ENCODE results near the gene RANBP17. TPM values are rescaled to one million over a fixed set of nuclear protein-coding genes. Genes with fewer than 3 reads are reported as not detected.

RANBP17 gene
- total and polyA plus RNA-seq, 9 of the 15 experiments (the other 6 are each of a cell fraction or from before 2014, with no cell fraction given), result not detected

DNA sequence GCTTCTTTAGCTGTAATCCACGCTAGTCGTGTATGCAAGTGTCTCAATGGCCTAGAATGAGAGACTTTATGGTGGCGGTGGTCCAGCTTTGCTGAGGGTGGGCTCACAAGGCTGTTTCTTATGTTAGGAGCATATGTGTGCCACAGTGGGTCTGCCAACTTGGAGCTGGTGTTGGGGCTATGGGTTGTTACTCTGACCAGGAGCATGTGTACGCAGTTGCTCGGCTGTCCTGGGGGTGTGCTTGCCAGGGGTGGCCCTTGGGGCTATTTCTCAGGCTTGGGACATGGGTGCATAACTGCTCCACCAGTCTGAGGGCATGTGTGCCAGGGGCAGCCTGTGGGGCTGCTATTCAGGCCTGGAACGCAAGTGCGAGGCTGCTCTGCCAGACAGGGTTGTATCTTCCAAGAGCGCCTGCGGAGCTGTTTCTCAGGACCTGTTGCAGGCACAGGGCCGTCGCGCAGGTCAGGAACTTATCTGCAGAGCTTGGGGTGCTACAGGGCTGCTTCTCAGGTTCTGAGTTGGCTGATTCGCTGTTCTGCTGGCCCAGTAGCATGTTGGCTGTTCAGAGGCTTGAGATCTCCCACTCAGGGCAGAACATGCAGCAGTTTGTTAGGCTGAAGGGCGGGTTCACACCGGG lies 259.3 kb downstream of the RANBP17 start:
- ChIA-PET CTCF (ENCODE audit: low intra/inter-chr PET ratio) (no interaction called here), POLR2A (interaction anchor here (0.7 kb wide), 1 partner anchor 27 kb away, joined by 3 read pairs; no protein-coding TSS in a partner anchor)
- H3K36me3 ChIP-seq (ENCODE audit: control insufficient read depth, insufficient read depth, low read length), result no peaks in the 10 kb centered on the region
- in situ Hi-C loops (cut with MboI) (no loop called here), intact Hi-C loops (cut with micrococcal nuclease) (no loop called here)
- H3K9me3 ChIP-seq (replicated peaks; ENCODE audit: control insufficient read depth, insufficient read depth, low read depth, low read length), result no peaks in the 10 kb centered on the region
- 0% methylated on average over 11 of the region's 15 CpGs for WGBS (ENCODE audit: insufficient coverage, low coverage, missing lambda C conversion rate)
- no TSS peak for BruUV-seq (replicated peaks)
- DNase-seq (ENCODE audit: extremely low read depth in 1 of 4, low spot score in 3 of 4), result no peak
- no peaks in the 10 kb centered on the region for H4K20me1 ChIP-seq (replicated peaks; ENCODE audit: control insufficient read depth, insufficient read depth, low read length)
- H3K9me1 ChIP-seq (ENCODE audit: control insufficient read depth, insufficient read depth, low read length), result no peaks in the 10 kb centered on the region
- no peak overlapping the region for H3K4me2 ChIP-seq (ENCODE audit: insufficient read depth, low read length)
- TF ChIP-seq XRCC5 (IDR thresholded peaks at IDR 0.05; ENCODE audit: low read depth, low read length), result no peak
- TF ChIP-seq GATAD2B (IDR thresholded peaks at IDR 0.05; ENCODE audit: borderline replicate concordance), result no peak
- TF ChIP-seq ZC3H11A (IDR thresholded peaks at IDR 0.05; ENCODE audit: low read depth, low read length), result no peak
- no peak for TF ChIP-seq HDAC3 (IDR thresholded peaks at IDR 0.05; ENCODE audit: borderline replicate concordance, partially characterized antibody)
- TF ChIP-seq SMAD3 (CRISPR knock-in tag; conservative IDR thresholded peaks at IDR 0.05), result no peak
- TF ChIP-seq KLF16 (IDR thresholded peaks at IDR 0.05), result no peak
- TF ChIP-seq MBD2 (IDR thresholded peaks at IDR 0.05; ENCODE audit: borderline replicate concordance, low read depth), result no peak
- TF ChIP-seq ZBED1 (IDR thresholded peaks at IDR 0.05), result no peak
- TF ChIP-seq, protein P1, sequence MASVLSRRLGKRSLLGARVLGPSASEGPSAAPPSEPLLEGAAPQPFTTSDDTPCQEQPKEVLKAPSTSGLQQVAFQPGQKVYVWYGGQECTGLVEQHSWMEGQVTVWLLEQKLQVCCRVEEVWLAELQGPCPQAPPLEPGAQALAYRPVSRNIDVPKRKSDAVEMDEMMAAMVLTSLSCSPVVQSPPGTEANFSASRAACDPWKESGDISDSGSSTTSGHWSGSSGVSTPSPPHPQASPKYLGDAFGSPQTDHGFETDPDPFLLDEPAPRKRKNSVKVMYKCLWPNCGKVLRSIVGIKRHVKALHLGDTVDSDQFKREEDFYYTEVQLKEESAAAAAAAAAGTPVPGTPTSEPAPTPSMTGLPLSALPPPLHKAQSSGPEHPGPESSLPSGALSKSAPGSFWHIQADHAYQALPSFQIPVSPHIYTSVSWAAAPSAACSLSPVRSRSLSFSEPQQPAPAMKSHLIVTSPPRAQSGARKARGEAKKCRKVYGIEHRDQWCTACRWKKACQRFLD (CRISPR knock-in tag; IDR thresholded peaks at IDR 0.05), result no peak
- no peak for TF ChIP-seq FOXJ2 (tag; IDR thresholded peaks at IDR 0.05)
- no peak for TF ChIP-seq RHOXF2B (CRISPR knock-in tag; conservative IDR thresholded peaks at IDR 0.05)
- H3K79me2 ChIP-seq (ENCODE audit: control insufficient read depth, insufficient read depth, low read length), result no peaks in the 10 kb centered on the region
- no peak for FAIRE-seq
- no peak overlapping the region for H3K27ac ChIP-seq (ENCODE audit: extremely low read depth, low read depth, low read length)
- no peaks in the 10 kb centered on the region for H3K4me1 ChIP-seq (replicated peaks in 1 of 2; ENCODE audit: control insufficient read depth in 2 of 2, insufficient read depth in 2 of 2, low read length in 2 of 2)
- no peak overlapping the region for H3K4me3 ChIP-seq
- no peak for ATAC-seq
- H3K27me3 ChIP-seq (ENCODE audit: control insufficient read depth in 2 of 2, insufficient read depth in 2 of 2, low read length in 2 of 2), result no peaks in the 10 kb centered on the region
- H3K9ac ChIP-seq (ENCODE audit: insufficient read depth in 1 of 2, low read depth in 2 of 2, low read length in 2 of 2), result no peak overlapping the region
- H2AFZ ChIP-seq (ENCODE audit: low read depth, low read length), result no peak overlapping the region

All from K562 (cell line).